Smooth muscle cell (in vitro differentiated cells): ENCODE results near the gene CTCFL. TPM values are rescaled to one million over a fixed set of nuclear protein-coding genes. Genes with fewer than 3 reads are reported as not detected.

Experiments used
- DNase-seq: peaks from one replicate; lab custom pipeline; 2025; ENCODE audit not compliant: unreplicated experiment; lab: John Stamatoyannopoulos, UW
- H2AFZ ChIP-seq: fragments of 200-600 bp; sonication (generic); 2 replicates; pipeline ENCODE4 v1.6.0; 2016; ENCODE audit warnings: antibody characterized with exemption, low read depth, mild to moderate bottlenecking
- H3F3A ChIP-seq: fragments of 200-600 bp; sonication (generic); 2 replicates; pipeline ENCODE4 v1.6.0; 2017; ENCODE audit warnings: antibody characterized with exemption, low read depth
- H3K27ac ChIP-seq: fragments of 200-600 bp; sonication (generic); 2 replicates; pipeline ENCODE4 v1.5.1; 2016; ENCODE audit warnings: low read depth, mild to moderate bottlenecking
- H3K27me3 ChIP-seq: fragments of 200-600 bp; sonication (generic); 2 replicates; pipeline ENCODE4 v1.6.1; 2016; ENCODE audit warnings: low read depth, mild to moderate bottlenecking
- H3K36me3 ChIP-seq: fragments of 200-600 bp; sonication (generic); 2 replicates; pipeline ENCODE4 v1.5.1; 2016; ENCODE audit warnings: low read depth
- H3K4me1 ChIP-seq: fragments of 200-600 bp; sonication (generic); 2 replicates; pipeline ENCODE4 v1.5.1; 2016; ENCODE audit warnings: low read depth
- H3K4me2 ChIP-seq: fragments of 200-600 bp; sonication (generic); 2 replicates; pipeline ENCODE4 v1.6.0; 2016; ENCODE audit warnings: mild to moderate bottlenecking
- H3K4me3 ChIP-seq: fragments of 200-600 bp; sonication (generic); 2 replicates; pipeline ENCODE4 v1.5.1; 2016; ENCODE audit warnings: mild to moderate bottlenecking
- H3K79me2 ChIP-seq: fragments of 200-600 bp; sonication (generic); 2 replicates; pipeline ENCODE4 v1.6.0; 2016; ENCODE audit warnings: low read depth, mild to moderate bottlenecking
- H3K9ac ChIP-seq: fragments of 200-600 bp; sonication (generic); 2 replicates; pipeline ENCODE4 v1.6.0; 2016; ENCODE audit warnings: low read depth
- H3K9me3 ChIP-seq: fragments of 200-600 bp; sonication (generic); replicated peaks from 2 replicates; pipeline ENCODE4 v1.5.1; 2016; ENCODE audit warnings: low read depth
- H4K20me1 ChIP-seq: fragments of 200-600 bp; sonication (generic); 2 replicates; pipeline ENCODE4 v1.6.0; 2016; ENCODE audit warnings: low read depth
- WGBS: methylation state at CpG from one replicate; pipeline ENCODE4 v1.1.7; 2016; ENCODE audit warnings: low lambda C conversion rate; 5-methylcytosine and 5-hydroxymethylcytosine counted together
- polyA plus RNA-seq: library from polyadenylated mRNA; unstranded; fragments of >200 nt; fragmentation: Nextera tagmentation; extraction: Ambion mirVana; gene quantifications from 2 replicates; pipeline ENCODE4 v1.2.1, GENCODE V29; 2016
- total RNA-seq: library from RNA; depleted of rRNA; stranded (reverse); fragments of >200 nt; gene quantifications from 2 replicates; pipeline ENCODE4 v1.2.3, GENCODE V29; 2014
- TF ChIP-seq, protein P1 (sequence below): fragments of 200-600 bp; sonication (generic); IDR thresholded peaks from 2 replicates; pipeline ENCODE4 v1.5.1; 2017; ENCODE audit warnings: borderline replicate concordance, mild to moderate bottlenecking, antibody characterized with exemption; ENCODE audit not compliant: insufficient read depth, poor library complexity, severe bottlenecking

The CTCFL gene
- total and polyA plus RNA-seq, 2 experiments from 2014 or later: not detected

DNA sequence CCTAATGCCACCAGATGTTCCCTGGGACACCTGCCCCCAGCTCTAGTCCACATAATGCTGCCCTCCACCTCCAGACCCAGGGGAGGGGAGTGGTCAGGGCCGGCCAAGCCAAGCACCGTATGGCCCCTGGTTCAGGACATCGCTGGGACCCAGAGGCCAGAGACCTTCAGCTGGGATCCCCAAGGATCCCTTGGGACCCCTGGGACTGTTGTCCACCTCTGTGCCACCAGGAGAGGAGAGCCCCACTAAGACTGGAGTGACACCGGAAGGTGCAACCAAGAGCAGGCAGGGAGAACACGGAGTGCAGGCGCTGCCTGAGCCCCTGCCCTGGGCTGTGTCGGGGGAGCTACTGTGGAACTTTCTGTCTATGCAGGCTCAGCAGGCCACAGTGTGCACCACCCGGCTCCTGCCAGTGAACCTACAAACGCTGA, 43.6 kb downstream of the CTCFL start:
- DNase-seq: no peak
- H2AFZ ChIP-seq: no peak overlapping the region
- WGBS: 84% methylated on average over 9 of the region's 9 CpGs
- H3K79me2 ChIP-seq: no peaks in the 10 kb centered on the region
- no peak overlapping the region for H3K4me3 ChIP-seq
- H3K4me2 ChIP-seq: no peak overlapping the region
- H3K27me3 ChIP-seq: no peaks in the 10 kb centered on the region
- H3K27ac ChIP-seq: no peak overlapping the region
- H3K9ac ChIP-seq: no peak overlapping the region
- peaks cover 4% of the 10 kb centered on the region for H3K4me1 ChIP-seq
- H3K9me3 ChIP-seq: no peaks in the 10 kb centered on the region
- H3F3A ChIP-seq: no peaks in the 10 kb centered on the region
- no peaks in the 10 kb centered on the region for H4K20me1 ChIP-seq
- TF ChIP-seq, protein P1, sequence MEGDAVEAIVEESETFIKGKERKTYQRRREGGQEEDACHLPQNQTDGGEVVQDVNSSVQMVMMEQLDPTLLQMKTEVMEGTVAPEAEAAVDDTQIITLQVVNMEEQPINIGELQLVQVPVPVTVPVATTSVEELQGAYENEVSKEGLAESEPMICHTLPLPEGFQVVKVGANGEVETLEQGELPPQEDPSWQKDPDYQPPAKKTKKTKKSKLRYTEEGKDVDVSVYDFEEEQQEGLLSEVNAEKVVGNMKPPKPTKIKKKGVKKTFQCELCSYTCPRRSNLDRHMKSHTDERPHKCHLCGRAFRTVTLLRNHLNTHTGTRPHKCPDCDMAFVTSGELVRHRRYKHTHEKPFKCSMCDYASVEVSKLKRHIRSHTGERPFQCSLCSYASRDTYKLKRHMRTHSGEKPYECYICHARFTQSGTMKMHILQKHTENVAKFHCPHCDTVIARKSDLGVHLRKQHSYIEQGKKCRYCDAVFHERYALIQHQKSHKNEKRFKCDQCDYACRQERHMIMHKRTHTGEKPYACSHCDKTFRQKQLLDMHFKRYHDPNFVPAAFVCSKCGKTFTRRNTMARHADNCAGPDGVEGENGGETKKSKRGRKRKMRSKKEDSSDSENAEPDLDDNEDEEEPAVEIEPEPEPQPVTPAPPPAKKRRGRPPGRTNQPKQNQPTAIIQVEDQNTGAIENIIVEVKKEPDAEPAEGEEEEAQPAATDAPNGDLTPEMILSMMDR: no peak
- H3K36me3 ChIP-seq: no peaks in the 10 kb centered on the region

GRCh38 chr20:57480444-57481160, 44.3 kb downstream of the CTCFL start:
- Histone ChIP-seq H2AFZ (no peak overlapping the region), H3K4me2 (no peak overlapping the region), H3K27me3 (no peaks in the 10 kb centered on the region), H4K20me1 (no peaks in the 10 kb centered on the region), H3K9me3 (no peaks in the 10 kb centered on the region), H3K36me3 (no peaks in the 10 kb centered on the region), H3K27ac (no peak overlapping the region), H3K79me2 (no peaks in the 10 kb centered on the region), H3K4me1 (peaks cover 4% of the 10 kb centered on the region), H3K4me3 (no peak overlapping the region), H3K9ac (no peak overlapping the region), H3F3A (no peaks in the 10 kb centered on the region)
- TF ChIP-seq, protein P1: no peak
- DNase-seq: no peak
- WGBS: 89% methylated on average over 17 of the region's 17 CpGs

GRCh38 chr20:57479196-57479595, 45.7 kb downstream of the CTCFL start:
- DNase-seq: no peak
- no peak overlapping the region for H2AFZ ChIP-seq
- no peak overlapping the region for H3K27ac ChIP-seq
- H4K20me1 ChIP-seq: no peaks in the 10 kb centered on the region
- H3K4me3 ChIP-seq: no peak overlapping the region
- WGBS: 96% methylated on average over 3 of the region's 3 CpGs
- no peaks in the 10 kb centered on the region for H3F3A ChIP-seq
- no peaks in the 10 kb centered on the region for H3K9me3 ChIP-seq
- H3K36me3 ChIP-seq: no peaks in the 10 kb centered on the region
- no peak overlapping the region for H3K9ac ChIP-seq
- TF ChIP-seq, protein P1: no peak
- H3K4me1 ChIP-seq: peaks cover 4% of the 10 kb centered on the region
- H3K27me3 ChIP-seq: no peaks in the 10 kb centered on the region
- no peaks in the 10 kb centered on the region for H3K79me2 ChIP-seq
- H3K4me2 ChIP-seq: no peak overlapping the region

DNA sequence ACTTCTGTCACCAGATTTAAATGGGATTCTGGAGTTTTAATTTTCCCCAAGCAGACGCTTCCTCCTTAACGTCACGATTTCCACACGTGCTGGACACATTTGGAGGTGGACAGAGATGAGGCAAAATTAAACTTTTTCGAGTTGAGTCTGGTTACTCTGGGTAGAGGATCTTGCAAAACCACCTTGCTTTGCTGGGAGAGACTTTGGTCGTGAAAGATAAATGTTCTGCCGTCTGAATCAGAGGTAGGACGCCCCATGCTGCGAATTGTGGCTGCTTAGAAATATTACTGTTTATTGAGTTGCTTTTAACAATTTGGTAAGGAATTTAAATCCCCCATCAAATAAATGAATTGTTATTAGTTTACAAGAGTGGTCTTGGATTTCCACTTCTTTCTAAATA, 46.8 kb downstream of the CTCFL start:
- WGBS: 80% methylated on average over 9 of the region's 9 CpGs
- H2AFZ ChIP-seq: no peak overlapping the region
- H3F3A ChIP-seq: no peaks in the 10 kb centered on the region
- H3K4me1 ChIP-seq: peaks cover 8% of the 10 kb centered on the region
- H3K79me2 ChIP-seq: no peaks in the 10 kb centered on the region
- no peaks in the 10 kb centered on the region for H3K27me3 ChIP-seq
- no peaks in the 10 kb centered on the region for H3K36me3 ChIP-seq
- TF ChIP-seq, protein P1: no peak
- no peaks in the 10 kb centered on the region for H4K20me1 ChIP-seq
- H3K9me3 ChIP-seq: no peaks in the 10 kb centered on the region
- H3K9ac ChIP-seq: no peak overlapping the region
- no peak for DNase-seq
- H3K4me3 ChIP-seq: no peak overlapping the region
- no peak overlapping the region for H3K4me2 ChIP-seq
- no peak overlapping the region for H3K27ac ChIP-seq
